ENCODE data around the gene NKD1.

Gene NKD1

DNA sequence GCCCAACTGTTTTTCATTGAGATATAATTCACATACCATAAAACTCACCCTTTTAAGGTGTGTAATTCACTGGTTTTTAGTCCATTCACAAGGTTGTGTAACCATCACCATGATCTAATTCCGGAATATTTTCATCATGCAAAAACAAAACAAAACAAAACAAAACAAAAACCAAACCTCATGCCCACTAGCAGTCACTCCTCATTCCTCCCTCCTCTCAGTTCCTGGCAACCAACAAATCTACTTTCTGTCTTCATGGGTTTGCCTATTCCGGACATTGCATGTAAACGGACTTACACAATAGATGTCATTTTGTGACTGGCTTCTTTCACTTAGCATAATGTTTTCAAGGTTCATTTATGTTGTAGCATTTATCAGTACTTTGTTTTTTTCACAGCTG, 140.7 kb downstream of the NKD1 start:
- in situ Hi-C loops (cut with MboI; ENCODE audit: low sequenced_read_pairs): loop anchor here (10.0 kb wide), 1 partner anchor 56 kb away; the partner anchor contains the start of gene CYLD

DNA sequence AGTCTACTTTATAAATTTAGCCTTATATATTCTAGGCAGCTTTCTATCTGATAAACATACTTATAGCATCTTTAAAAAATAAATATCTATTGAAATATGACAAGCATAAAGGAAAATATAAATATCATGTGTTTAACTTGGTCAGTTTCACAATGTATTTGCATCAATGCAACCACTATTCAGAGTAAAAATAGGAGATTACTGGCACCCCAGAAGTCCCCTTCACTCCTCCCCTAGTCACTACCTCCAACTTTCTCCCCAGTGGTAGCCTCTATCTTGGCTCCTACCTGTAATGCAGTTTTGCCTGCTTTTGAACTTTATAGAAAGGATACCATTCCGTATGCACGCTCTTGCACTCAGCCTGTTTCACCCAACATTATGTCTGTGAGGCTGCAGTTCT, 142.0 kb downstream of the NKD1 start:
- in situ Hi-C loops (cut with MboI; ENCODE audit: low sequenced_read_pairs): no loop called here

DNA sequence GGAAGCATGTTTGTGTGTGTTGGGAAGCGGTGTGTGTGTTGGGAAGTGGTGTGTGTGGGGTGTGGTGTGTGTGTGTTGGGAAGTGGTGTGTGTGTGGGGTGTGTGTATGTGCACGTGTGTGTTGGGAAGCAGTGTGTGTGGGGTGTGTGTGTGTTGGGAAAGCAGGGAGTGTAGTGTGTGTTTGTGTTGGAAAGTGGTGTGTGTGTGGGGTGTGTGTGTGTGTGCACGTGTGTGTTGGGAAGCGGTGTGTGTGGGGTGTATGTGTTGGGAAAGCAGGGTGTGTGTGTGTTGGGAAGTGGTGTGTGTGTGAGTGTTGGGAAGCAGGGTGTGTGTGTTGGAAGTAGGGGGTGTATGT, 144.4 kb downstream of the NKD1 start:
- in situ Hi-C loops (cut with MboI; ENCODE audit: low sequenced_read_pairs): no loop called here

DNA sequence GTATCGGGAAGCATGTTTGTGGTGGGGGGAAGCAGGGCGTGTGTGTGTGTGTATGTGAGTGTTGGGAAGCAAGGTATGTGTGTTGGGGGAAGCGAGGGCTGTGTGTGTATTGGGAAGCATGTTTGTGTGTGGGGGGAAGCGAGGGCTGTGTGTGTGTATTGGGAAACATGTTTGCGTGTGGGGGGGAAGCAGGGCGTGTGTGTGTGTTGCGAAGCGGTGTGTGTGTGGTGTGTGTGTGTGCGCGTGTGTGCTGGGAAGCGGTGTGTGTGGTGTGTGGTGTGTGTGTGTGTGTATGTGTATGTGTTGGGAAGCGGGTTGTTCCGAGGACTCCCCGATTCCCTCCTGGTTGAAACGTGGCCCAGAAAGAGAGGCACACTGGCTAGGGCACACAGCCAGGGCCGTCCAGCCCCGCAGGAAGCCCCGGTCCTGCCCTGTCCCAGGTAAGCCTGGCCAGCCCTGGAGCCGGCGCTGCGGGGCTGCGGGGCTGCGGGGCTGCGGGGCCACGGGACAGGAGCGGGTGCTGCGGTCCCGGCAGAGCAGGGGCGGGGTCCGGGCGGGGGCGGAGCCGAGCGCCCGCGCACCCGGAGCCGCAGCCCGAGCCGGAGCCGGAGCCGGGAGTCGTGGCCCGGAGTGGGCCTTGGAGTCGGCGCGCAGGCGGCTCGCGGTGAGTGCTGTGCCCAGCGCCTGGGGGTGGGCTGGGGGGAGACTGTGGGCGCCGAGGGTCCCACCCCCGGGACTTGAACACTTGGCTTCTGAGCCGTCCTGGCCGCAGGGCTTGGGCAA, 145.0 kb downstream of the NKD1 start, which contains the start of gene NOD2:
TSS of gene NOD2 (plus strand) at position 608 of the 783 bp plus-strand sequence. CDS start 5,890 bp downstream, outside the sequence.
- in situ Hi-C loops (cut with MboI; ENCODE audit: low sequenced_read_pairs): no loop called here

DNA sequence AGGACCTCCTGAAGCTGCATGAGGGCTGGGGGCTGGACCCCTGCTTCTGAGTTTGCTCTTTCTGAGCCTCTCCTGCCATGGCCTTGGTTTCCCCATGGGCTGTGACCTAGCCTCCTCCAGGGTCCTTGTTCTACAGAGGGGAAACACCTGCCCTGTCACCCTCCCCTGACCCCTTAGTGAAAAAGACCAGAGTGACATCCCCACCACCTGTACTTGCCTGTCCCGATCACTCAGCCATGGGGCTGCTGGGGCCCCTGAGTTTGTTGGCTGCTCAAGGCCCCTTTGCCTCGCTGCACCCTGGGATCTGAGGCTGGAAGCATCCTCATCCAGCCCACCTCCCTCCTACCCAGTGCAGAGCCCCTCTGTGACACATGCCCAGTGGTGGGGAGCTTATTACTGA, 146.0 kb downstream of the NKD1 start:
- in situ Hi-C loops (cut with MboI; ENCODE audit: low sequenced_read_pairs): no loop called here

DNA sequence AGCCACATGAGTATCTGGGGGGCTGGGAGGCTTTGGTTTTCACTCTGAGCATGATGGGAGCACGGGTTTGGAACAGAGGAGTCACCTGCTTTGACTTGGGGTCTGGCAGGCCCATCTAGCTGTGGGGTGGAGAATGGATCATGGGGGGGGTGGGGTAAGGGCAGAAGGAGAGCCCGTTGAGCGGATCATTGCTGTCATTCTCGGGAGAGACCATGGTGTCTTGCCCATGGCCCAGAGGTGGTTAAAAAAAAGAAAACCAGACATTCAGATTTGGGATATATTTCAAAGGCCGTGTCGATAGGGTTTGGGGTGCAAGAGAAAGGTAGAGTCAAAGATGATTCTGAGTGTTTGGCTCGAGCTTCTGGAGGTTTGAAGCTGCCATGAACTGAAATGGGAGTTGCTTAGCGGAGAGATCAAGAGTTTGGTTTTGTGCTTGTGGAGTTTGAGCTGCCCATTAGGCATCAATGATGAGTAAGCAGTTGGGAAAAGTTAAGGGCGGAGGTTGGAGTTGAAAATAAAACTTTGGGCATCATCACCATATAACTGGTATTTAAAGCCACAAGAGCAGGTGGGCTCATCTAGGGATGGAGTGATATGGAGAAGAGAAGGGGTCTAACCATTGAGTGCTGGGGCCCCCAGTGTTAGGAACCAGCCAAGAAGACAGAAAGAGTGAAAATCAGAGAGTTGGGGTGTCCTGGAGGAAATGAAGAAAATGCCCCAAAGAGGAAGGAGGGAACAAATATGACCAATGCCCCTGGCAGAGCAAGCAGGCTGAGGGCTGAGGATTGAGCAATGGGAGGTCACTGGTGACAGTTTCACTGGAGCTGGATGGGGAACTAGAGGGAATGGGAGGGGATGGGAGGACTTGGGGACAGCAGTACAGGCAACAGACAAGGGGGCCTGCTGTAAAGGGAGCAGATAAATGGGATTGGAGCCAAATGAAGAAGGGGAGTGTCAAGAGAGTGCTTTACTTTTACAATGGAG, 147.1 kb downstream of the NKD1 start:
- in situ Hi-C loops (cut with MboI; ENCODE audit: low sequenced_read_pairs): no loop called here

DNA sequence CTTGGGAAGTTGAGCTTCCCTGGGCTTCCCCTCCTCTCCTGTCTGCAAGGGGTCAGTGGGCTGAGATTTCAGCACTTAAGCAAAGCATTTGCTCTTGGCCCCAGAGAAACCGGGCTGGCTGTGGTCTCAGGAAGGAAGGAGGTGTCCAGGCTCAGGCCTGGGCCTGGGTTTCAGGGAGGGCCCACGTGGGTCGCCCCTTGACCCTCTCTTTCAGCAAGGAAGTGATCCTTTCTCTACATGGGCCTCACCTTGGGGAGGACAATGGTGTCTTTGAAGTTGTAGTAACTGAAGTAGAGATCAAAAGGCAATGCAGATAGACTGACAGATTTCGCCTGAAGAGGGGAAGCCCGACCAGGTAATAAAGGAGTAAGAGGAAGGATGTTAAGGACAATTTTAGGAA, 147.9 kb downstream of the NKD1 start:
- in situ Hi-C loops (cut with MboI; ENCODE audit: low sequenced_read_pairs): no loop called here

DNA sequence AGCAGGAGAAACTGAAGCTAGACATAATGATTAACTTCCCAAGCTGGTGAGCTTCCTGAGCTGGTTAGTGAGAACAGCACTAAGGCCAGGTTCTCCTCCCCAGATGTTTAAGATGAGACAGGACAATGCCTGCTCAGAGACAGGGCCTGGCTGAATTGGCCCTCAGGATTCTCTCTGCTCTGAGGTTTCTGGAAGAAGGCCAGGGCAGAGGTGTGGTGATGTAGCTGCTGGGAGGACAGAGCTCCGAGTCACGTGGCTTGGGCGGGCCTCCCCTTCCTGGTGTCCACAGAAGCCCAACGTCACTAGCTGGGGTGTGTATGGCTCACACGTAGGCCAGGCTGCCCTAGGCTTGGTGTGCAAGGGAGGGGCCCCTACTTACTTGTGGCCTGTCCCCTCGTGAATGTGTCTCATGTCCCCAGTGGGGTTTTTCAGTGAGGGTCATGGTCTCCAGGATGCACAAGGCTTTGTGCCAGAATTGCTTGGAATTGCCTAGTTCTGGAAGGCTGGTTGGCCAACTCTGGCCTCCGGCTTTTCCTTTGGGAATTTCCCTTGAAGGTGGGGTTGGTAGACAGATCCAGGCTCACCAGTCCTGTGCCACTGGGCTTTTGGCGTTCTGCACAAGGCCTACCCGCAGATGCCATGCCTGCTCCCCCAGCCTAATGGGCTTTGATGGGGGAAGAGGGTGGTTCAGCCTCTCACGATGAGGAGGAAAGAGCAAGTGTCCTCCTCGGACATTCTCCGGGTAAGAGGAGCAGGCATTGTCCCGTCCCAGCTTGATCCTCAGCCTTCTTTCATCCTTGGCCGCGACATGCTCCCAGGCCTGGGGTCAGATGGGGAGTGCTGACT, 148.6 kb downstream of the NKD1 start:
- in situ Hi-C loops (cut with MboI; ENCODE audit: low sequenced_read_pairs): no loop called here

DNA sequence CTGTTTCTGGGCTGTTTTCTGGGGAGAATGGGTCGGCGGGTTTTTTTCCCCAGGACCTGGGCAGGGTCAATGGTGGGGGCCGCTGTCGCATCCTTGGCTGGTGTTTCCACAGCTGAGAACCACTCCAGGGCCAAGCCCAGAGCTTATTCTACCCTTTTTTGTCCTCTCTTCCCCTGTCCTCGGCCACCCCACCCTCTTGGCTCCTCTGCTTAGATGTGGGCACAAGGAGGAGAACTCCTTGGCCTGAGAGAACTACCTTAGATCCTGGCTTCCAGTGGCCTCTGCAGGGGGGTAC, 149.2 kb downstream of the NKD1 start:
- in situ Hi-C loops (cut with MboI; ENCODE audit: low sequenced_read_pairs): no loop called here

DNA sequence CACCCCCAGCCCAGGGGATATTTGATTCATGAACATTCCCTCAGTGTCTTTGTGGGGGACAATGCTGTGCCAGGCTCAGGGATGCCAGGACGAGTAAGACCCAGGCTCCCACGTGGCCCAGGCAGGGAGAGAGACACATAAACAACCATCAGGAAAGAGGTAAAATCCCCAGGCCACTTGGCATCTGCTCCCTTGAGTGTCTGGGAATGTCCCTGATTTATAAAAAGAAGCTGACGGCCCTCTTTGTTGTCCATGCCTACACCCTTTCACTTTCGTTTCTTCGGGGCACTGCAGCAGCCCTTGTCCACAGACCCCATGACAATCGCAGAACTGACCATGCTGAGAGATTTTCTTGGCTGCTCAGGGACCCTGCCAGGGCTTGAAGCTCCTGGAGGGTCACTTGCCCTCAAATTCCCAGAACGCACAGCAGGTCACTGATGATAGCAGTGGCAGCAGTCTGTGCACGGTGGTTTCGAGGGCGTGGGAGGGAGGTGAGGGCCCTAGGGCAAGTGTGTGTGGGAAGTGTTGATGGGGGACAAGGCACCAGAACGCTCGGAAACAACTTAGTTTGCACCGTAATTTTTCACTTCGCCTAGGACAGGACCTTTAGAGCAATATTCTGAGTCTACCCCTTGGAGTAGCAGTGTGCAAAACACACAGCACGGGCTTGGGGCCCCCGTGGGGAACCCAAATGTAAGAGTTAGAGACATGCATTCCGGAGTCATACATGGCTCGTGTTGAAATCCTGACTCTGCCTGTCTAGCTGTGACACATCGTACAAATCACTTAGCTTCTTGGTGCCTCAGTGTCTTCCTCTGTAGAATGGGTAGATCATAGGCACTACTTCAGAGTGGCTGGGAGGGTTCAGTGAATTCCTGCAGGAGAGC, 149.9 kb downstream of the NKD1 start:
- in situ Hi-C loops (cut with MboI; ENCODE audit: low sequenced_read_pairs): no loop called here
